ENCODE data around the gene PLEKHA1. TPM values are rescaled to one million over a fixed set of nuclear protein-coding genes. Genes with fewer than 3 reads are reported as not detected.
A peak's percentile ranks its signal among the peaks of the same experiment; 100 is the strongest.

The PLEKHA1 gene
- total and polyA plus RNA-seq, 2 of the 13 experiments (the other 11 are each of a cell fraction or from before 2014, with no cell fraction given): 32.2 to 53.3 TPM

DNA sequence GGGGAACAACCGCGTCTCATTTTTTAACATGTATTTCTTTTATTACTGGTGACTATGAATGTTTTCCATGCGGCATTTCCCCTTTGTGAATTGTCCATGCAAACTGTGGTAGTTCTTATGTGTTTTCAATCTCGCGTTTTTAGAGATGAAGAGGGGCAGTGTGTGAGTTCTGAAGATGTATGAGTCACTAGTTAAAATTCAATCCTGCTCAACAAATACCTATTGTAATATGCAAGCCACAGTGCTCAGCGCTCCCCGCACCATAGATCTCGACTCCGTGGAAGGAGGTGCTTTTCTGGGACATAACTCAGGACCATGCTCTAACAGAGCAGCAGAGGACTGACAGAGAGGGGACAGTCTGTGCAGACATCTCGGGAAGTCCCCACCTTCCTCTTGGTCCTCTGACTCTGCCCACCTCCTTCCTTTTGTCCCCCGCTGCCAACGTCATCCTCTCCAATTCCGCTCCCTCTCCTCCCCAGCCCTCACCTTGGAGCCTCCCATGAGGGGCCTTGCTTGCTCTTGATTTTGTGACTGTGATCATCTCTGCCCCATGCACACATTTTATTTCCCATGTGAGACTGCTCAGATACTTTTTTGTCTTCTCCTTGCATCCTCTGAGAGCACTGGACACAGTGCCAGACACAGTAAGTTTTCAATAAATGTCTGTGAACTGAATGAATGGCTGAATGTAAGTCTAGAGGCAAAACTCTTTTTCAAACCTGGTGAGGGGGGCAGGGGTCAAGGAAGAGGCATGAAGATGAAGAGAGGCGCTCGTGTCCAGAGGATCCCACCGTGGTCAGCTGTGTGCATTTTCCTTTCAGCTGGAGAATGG is 42.7 kb upstream of the PLEKHA1 start (continued):
- TF ChIP-seq, protein P1, sequence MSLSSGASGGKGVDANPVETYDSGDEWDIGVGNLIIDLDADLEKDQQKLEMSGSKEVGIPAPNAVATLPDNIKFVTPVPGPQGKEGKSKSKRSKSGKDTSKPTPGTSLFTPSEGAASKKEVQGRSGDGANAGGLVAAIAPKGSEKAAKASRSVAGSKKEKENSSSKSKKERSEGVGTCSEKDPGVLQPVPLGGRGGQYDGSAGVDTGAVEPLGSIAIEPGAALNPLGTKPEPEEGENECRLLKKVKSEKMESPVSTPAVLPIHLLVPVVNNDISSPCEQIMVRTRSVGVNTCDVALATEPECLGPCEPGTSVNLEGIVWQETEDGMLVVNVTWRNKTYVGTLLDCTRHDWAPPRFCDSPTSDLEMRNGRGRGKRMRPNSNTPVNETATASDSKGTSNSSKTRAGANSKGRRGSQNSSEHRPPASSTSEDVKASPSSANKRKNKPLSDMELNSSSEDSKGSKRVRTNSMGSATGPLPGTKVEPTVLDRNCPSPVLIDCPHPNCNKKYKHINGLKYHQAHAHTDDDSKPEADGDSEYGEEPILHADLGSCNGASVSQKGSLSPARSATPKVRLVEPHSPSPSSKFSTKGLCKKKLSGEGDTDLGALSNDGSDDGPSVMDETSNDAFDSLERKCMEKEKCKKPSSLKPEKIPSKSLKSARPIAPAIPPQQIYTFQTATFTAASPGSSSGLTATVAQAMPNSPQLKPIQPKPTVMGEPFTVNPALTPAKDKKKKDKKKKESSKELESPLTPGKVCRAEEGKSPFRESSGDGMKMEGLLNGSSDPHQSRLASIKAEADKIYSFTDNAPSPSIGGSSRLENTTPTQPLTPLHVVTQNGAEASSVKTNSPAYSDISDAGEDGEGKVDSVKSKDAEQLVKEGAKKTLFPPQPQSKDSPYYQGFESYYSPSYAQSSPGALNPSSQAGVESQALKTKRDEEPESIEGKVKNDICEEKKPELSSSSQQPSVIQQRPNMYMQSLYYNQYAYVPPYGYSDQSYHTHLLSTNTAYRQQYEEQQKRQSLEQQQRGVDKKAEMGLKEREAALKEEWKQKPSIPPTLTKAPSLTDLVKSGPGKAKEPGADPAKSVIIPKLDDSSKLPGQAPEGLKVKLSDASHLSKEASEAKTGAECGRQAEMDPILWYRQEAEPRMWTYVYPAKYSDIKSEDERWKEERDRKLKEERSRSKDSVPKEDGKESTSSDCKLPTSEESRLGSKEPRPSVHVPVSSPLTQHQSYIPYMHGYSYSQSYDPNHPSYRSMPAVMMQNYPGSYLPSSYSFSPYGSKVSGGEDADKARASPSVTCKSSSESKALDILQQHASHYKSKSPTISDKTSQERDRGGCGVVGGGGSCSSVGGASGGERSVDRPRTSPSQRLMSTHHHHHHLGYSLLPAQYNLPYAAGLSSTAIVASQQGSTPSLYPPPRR (CRISPR knock-in tag; IDR thresholded peaks at IDR 0.05; ENCODE audit: borderline replicate concordance): no peak
- TF ChIP-seq MAF1 (CRISPR knock-in tag; IDR thresholded peaks at IDR 0.05; ENCODE audit: borderline replicate concordance) (no peak), FOXM1 (CRISPR knock-in tag; IDR thresholded peaks at IDR 0.05) (no peak), CBX5 (CRISPR knock-in tag; IDR thresholded peaks at IDR 0.05; ENCODE audit: borderline replicate concordance) (peak; percentile 58; the same call in 1 of the 2 replicates), KAT8 (CRISPR knock-in tag; IDR thresholded peaks at IDR 0.05) (peak; percentile 56), ZNF333 (CRISPR knock-in tag; IDR thresholded peaks at IDR 0.05; ENCODE audit: borderline replicate concordance) (no peak), GTF3A (CRISPR knock-in tag; conservative IDR thresholded peaks at IDR 0.05) (0 out of 2 replicates have a peak, but pooled peaks have one; percentile 48), ZNF33A (CRISPR knock-in tag; IDR thresholded peaks at IDR 0.05; ENCODE audit: borderline replicate concordance) (no peak), ZXDC (CRISPR knock-in tag; IDR thresholded peaks at IDR 0.05) (no peak), ZBTB1 (CRISPR knock-in tag; IDR thresholded peaks at IDR 0.05; ENCODE audit: borderline replicate concordance) (no peak), ZNF414 (CRISPR knock-in tag; IDR thresholded peaks at IDR 0.05) (no peak), NR2F1 (CRISPR knock-in tag; IDR thresholded peaks at IDR 0.05) (no peak), HOXA5 (CRISPR knock-in tag; IDR thresholded peaks at IDR 0.05) (no peak), GATA4 (IDR thresholded peaks at IDR 0.05; ENCODE audit: borderline replicate concordance, low read depth) (peak; percentile 28; the same call in 1 of the 2 replicates), CHD4 (IDR thresholded peaks at IDR 0.05; ENCODE audit: borderline replicate concordance, low read length) (no peak), FOXK1 (CRISPR knock-in tag; IDR thresholded peaks at IDR 0.05; ENCODE audit: borderline replicate concordance, low read depth) (no peak), SNAI1 (CRISPR knock-in tag; IDR thresholded peaks at IDR 0.05; ENCODE audit: borderline replicate concordance) (no peak)
